CD14-positive monocyte (primary cell): Measurements from ENCODE around the gene TENT5C. TPM values are rescaled to one million over a fixed set of nuclear protein-coding genes. Genes with fewer than 3 reads are reported as not detected.

ENCODE experiments used
- DNase-seq, 3 donors: peaks; one replicate each; pipeline ENCODE4 v3.0.0-alpha.2; 2011 to 2022
- H2AFZ ChIP-seq: 2 replicates; pipeline ENCODE4 v1.6.0; 2012; ENCODE audit warnings: mild to moderate bottlenecking, low read depth, low read length, inconsistent platforms; ENCODE audit not compliant: insufficient read depth, poor library complexity, severe bottlenecking
- H3K27ac ChIP-seq, 2 donors: 1 replicate in 1 of 2; 2 replicates in 1 of 2; pipeline ENCODE4 v1.5.1; 2012 to 2013; ENCODE audit warnings: low read length in 2 of 2, control low read depth in 1 of 2, inconsistent platforms in 1 of 2, low read depth in 1 of 2, mild to moderate bottlenecking in 1 of 2
- H3K27me3 ChIP-seq, 2 donors: one replicate each; pipeline versions ENCODE4 v1.6.0 to v1.6.1; 2011 to 2013; ENCODE audit warnings: low read length in 2 of 2; ENCODE audit not compliant: control insufficient read depth in 2 of 2, insufficient read depth in 2 of 2
- H3K36me3 ChIP-seq, 2 donors: replicated peaks in 1 of 2; 1 replicate in 1 of 2; 2 replicates in 1 of 2; pipeline versions ENCODE4 v1.5.1 to v1.6.1; 2012 to 2013; ENCODE audit warnings: low read length in 2 of 2, control low read depth in 1 of 2, inconsistent platforms in 1 of 2, mild to moderate bottlenecking in 1 of 2; ENCODE audit not compliant: insufficient read depth in 2 of 2, control insufficient read depth in 1 of 2
- H3K4me1 ChIP-seq, 2 donors: 1 replicate in 1 of 2; 2 replicates in 1 of 2; pipeline versions ENCODE4 v1.5.1 to v1.6.1; 2012 to 2013; ENCODE audit warnings: low read length in 2 of 2, control low read depth in 1 of 2, inconsistent platforms in 1 of 2, mild to moderate bottlenecking in 1 of 2, moderate library complexity in 1 of 2; ENCODE audit not compliant: insufficient read depth in 2 of 2, control insufficient read depth in 1 of 2
- H3K4me2 ChIP-seq: replicated peaks from 2 replicates; pipeline ENCODE3; 2012; ENCODE audit warnings: low read length, moderate library complexity, mild to moderate bottlenecking; ENCODE audit not compliant: poor library complexity, severe bottlenecking; ENCODE audit errors: extremely low read depth
- H3K4me3 ChIP-seq, 3 experiments: fragments of 200-600 bp in 1 of 3; sonication (generic) in 1 of 3; replicated peaks in 1 of 3; 1 replicate in 2 of 3; 2 replicates in 1 of 3; pipeline ENCODE4 v1.5.1; 2011 to 2013; ENCODE audit warnings: low read length in 3 of 3, mild to moderate bottlenecking in 3 of 3, control low read depth in 2 of 3, low read depth in 2 of 3, inconsistent platforms in 1 of 3, moderate library complexity in 1 of 3
- H3K79me2 ChIP-seq: 2 replicates; pipeline ENCODE4 v1.6.0; 2012; ENCODE audit warnings: mild to moderate bottlenecking, control low read depth, inconsistent platforms, low read length, moderate library complexity; ENCODE audit not compliant: insufficient read depth
- H3K9ac ChIP-seq: 2 replicates; pipeline ENCODE4 v1.6.0; 2017; ENCODE audit warnings: low read length, mild to moderate bottlenecking; ENCODE audit not compliant: insufficient read depth, poor library complexity, severe bottlenecking
- H3K9me3 ChIP-seq, 2 donors: replicated peaks in 1 of 2; 1 replicate in 1 of 2; 2 replicates in 1 of 2; pipeline versions ENCODE4 v1.5.1 to v1.6.1; 2012 to 2013; ENCODE audit warnings: low read length in 2 of 2, control low read depth in 1 of 2; ENCODE audit not compliant: control insufficient read depth in 1 of 2, insufficient read depth in 1 of 2
- H4K20me1 ChIP-seq: 2 replicates; pipeline ENCODE4 v1.6.0; 2012; ENCODE audit warnings: mild to moderate bottlenecking, low read length, control low read depth, moderate library complexity; ENCODE audit not compliant: insufficient read depth
- H3K27ac Mint-ChIP-seq, 7 donors: one replicate each; pipeline ENCODE4 v1.8.0; 2020; ENCODE audit warnings: mild to moderate bottlenecking in 7 of 7, mixed read lengths in 7 of 7, moderate library complexity in 6 of 7, inconsistent platforms in 2 of 7
- H3K27me3 Mint-ChIP-seq, 3 donors: one replicate each; pipeline ENCODE4 v1.8.0; 2021 to 2022; ENCODE audit warnings: low read depth in 3 of 3, mild to moderate bottlenecking in 3 of 3, mixed read lengths in 3 of 3, moderate library complexity in 3 of 3, inconsistent platforms in 1 of 3
- H3K36me3 Mint-ChIP-seq, 2 donors: one replicate each; pipeline ENCODE4 v1.8.0; 2020; ENCODE audit warnings: mixed read lengths in 2 of 2, inconsistent platforms in 1 of 2, mild to moderate bottlenecking in 1 of 2
- H3K4me1 Mint-ChIP-seq: one replicate; pipeline ENCODE4 v1.8.0; 2020; ENCODE audit warnings: mild to moderate bottlenecking, mixed read lengths
- H3K4me3 Mint-ChIP-seq, 2 donors: one replicate each; pipeline ENCODE4 v1.8.0; 2020; ENCODE audit warnings: mild to moderate bottlenecking in 2 of 2, mixed read lengths in 2 of 2, moderate library complexity in 1 of 2
- H3K9me3 Mint-ChIP-seq, 7 donors: one replicate each; pipeline ENCODE4 v1.8.0; 2020 to 2022; ENCODE audit warnings: mixed read lengths in 7 of 7, mild to moderate bottlenecking in 6 of 7, moderate library complexity in 6 of 7, inconsistent platforms in 2 of 7
- WGBS: methylation state at CpG from one replicate; pipeline ENCODE4 v1.1.5; 2013; ENCODE audit warnings: missing lambda C conversion rate; ENCODE audit not compliant: insufficient coverage; 5-methylcytosine and 5-hydroxymethylcytosine counted together
- intact Hi-C, 2 donors: fragments of 100-400 bp; cut with micrococcal nuclease; formaldehyde crosslinking; loops; one replicate each; pipeline versions ENCODE4 v1.15.0 to v1.15.1; 2023
- polyA plus RNA-seq, 3 donors: library from polyadenylated mRNA; depleted of rRNA in 1 of 3; unstranded in 2 of 3; stranded (reverse) in 1 of 3; fragments of 300-500 nt in 2 of 3; fragments of >200 nt in 1 of 3; fragmentation: Illumina TruSeq in 2 of 3; gene quantifications; 1 replicate in 2 of 3; 2 replicates in 1 of 3; pipeline ENCODE4 v1.2.3, GENCODE V29; 2012 to 2021
- TF ChIP-seq, protein P1 (sequence below): fragments of 200-600 bp; IDR thresholded peaks from one replicate; pipeline ENCODE4 v1.8.0; 2022; ENCODE audit warnings: antibody characterized with exemption, mild to moderate bottlenecking

TENT5C gene
- polyA plus RNA-seq, 3 donors, result 0.17 to 0.69 (median 0.27) TPM

DNA sequence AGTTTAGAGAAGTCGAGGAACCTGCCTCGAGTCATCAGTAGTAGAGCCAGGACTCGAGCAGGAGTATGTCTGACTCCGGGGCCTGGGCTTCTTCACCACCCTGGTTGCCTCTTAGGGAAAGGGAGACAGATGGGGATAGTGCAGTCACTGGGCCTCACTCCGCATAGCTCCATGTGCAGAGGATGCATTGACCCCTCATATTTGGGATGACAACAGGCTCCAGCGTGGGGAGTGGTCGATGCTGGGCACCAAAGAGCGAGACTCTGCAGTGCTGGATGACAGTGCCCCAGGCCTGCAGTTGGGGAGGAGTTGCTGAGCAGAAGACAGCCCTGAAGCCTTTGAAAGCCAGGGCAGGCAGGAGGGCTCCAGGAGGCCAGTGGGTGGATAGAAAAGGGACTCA lies 20.8 kb upstream of the TENT5C start:
- H3K9me3 ChIP-seq, result no peaks in the 10 kb centered on the region
- H3K27me3 Mint-ChIP-seq, result peaks cover 0 to 2% (median 0%) of the 10 kb centered on the region in 3 donors

DNA sequence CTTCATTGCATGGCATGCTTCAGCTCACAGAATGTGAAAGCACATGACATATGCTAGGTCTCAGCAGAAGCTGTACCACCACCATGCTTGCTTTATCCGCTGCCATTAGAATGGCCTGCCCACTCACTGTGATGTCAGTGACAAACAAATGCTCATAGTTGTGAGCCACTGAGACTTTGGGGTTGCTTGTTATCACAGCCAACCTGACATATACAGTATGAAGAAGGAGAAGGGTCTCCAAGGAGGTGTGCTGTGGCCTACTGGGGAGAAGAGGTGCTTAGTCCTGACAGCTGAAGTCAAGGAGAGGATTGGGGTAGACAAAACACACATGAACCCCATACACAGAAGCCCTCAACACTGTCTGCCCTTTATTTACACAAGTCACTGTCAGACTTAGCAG lies 19.5 kb upstream of the TENT5C start:
- H3K9me3 Mint-ChIP-seq, result peaks cover 0 to 2% (median 0%) of the 10 kb centered on the region in 7 donors
- peaks cover 0 to 5% (median 2%) of the 10 kb centered on the region in 3 donors for H3K27me3 Mint-ChIP-seq
- Histone ChIP-seq H3K9ac (no peak overlapping the region), H3K36me3 (no peaks in the 10 kb centered on the region), H3K9me3 (no peaks in the 10 kb centered on the region), H4K20me1 (no peaks in the 10 kb centered on the region), H3K79me2 (no peaks in the 10 kb centered on the region), H3K4me3 (no peak overlapping the region), H3K27me3 (no peaks in the 10 kb centered on the region), H2AFZ (no peak overlapping the region), H3K4me1 (no peaks in the 10 kb centered on the region), H3K27ac (no peak overlapping the region), H3K4me2 (no peak overlapping the region)
- 100% methylated on average over 1 of the region's 1 CpG for WGBS
- TF ChIP-seq, protein P1, sequence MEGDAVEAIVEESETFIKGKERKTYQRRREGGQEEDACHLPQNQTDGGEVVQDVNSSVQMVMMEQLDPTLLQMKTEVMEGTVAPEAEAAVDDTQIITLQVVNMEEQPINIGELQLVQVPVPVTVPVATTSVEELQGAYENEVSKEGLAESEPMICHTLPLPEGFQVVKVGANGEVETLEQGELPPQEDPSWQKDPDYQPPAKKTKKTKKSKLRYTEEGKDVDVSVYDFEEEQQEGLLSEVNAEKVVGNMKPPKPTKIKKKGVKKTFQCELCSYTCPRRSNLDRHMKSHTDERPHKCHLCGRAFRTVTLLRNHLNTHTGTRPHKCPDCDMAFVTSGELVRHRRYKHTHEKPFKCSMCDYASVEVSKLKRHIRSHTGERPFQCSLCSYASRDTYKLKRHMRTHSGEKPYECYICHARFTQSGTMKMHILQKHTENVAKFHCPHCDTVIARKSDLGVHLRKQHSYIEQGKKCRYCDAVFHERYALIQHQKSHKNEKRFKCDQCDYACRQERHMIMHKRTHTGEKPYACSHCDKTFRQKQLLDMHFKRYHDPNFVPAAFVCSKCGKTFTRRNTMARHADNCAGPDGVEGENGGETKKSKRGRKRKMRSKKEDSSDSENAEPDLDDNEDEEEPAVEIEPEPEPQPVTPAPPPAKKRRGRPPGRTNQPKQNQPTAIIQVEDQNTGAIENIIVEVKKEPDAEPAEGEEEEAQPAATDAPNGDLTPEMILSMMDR, result no peak
- DNase-seq, result no peak
- intact Hi-C loops, result no loop called here
- peak overlapping the region in 1 of 7 donors; percentile 53 for H3K27ac Mint-ChIP-seq
- H3K4me1 Mint-ChIP-seq, result no peaks in the 10 kb centered on the region
- no peaks in the 10 kb centered on the region for H3K36me3 Mint-ChIP-seq
- H3K4me3 Mint-ChIP-seq, result no peak overlapping the region

More for the DNA sequence above, 20.8 kb upstream of the TENT5C start:
- Histone ChIP-seq H3K36me3 (no peaks in the 10 kb centered on the region), H3K9ac (no peak overlapping the region), H3K27me3 (no peaks in the 10 kb centered on the region), H3K4me2 (no peak overlapping the region), H3K4me1 (no peaks in the 10 kb centered on the region), H2AFZ (no peak overlapping the region), H3K4me3 (no peak overlapping the region), H3K79me2 (no peaks in the 10 kb centered on the region), H4K20me1 (no peaks in the 10 kb centered on the region), H3K27ac (no peak overlapping the region)
- peak overlapping the region in 1 of 7 donors; percentile 27 for H3K27ac Mint-ChIP-seq
- DNase-seq, result no peak
- WGBS, result 100% methylated on average over 5 of the region's 8 CpGs
- intact Hi-C loops, result no loop called here
- H3K4me3 Mint-ChIP-seq, result no peak overlapping the region
- TF ChIP-seq, protein P1, result no peak
- H3K9me3 Mint-ChIP-seq, result peaks cover 0 to 2% (median 0%) of the 10 kb centered on the region in 7 donors
- no peaks in the 10 kb centered on the region for H3K36me3 Mint-ChIP-seq
- no peaks in the 10 kb centered on the region for H3K4me1 Mint-ChIP-seq
